Keratinocyte (primary cell): ENCODE measurements around the gene ELF1.

Experiments used
- CTCF ChIP-seq, 3 experiments: IDR thresholded peaks in 1 of 3; conservative IDR thresholded peaks in 1 of 3; optimal IDR thresholded peaks in 1 of 3; 2 replicates in 2 of 3; 3 replicates in 1 of 3; pipeline versions ENCODE3 to v1.5.1; 2011; ENCODE audit warnings: low read length in 3 of 3, mild to moderate bottlenecking in 3 of 3, moderate library complexity in 2 of 3, control low read depth in 1 of 3, inconsistent platforms in 1 of 3; ENCODE audit not compliant: insufficient read depth in 2 of 3; ENCODE audit errors: extremely low read depth in 1 of 3
- EZH2 ChIP-seq: IDR thresholded peaks from one replicate; pipeline ENCODE4 v1.6.1; 2012; ENCODE audit warnings: inconsistent platforms, mild to moderate bottlenecking, low read length, moderate library complexity

DNA sequence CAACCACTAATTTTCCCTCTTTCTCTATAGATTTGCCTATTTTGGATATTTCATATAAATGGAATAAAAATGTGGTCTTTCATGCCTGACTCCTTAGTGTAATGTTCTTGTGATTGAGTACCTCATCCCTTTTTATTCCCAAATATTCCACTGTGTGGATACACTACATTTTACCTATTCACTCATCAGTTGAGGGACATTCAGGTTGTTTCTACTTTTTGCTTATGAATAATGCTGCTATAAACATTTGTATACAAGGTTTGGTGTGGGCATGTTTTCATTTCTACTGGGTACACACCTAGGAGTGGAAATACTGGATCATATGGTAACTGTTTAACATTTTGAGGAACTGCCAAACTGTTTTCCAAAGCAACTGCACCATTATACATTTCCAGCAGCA lies 37.1 kb upstream of the ELF1 start:
- TF ChIP-seq CTCF (optimal IDR thresholded peaks at IDR 0.05 in 1 of 3, IDR thresholded peaks at IDR 0.05 in 1 of 3, conservative IDR thresholded peaks at IDR 0.05 in 1 of 3; ENCODE audit: extremely low read depth in 1 of 3, insufficient read depth in 2 of 3, low read length in 3 of 3) (no peak), EZH2 (no peak)
